ENCODE data around the gene ENTPD2.

GRCh38 chr9:137085920-137086530, 32.2 kb upstream of the ENTPD2 start:
- no peak for TF ChIP-seq CTCF (IDR thresholded peaks at IDR 0.05; ENCODE audit: low read depth, low read length, missing input control)
- no peak for TF ChIP-seq SP1 (IDR thresholded peaks at IDR 0.05)
- no peak for TF ChIP-seq YY1 (IDR thresholded peaks at IDR 0.05)
- TF ChIP-seq TAF1 (conservative IDR thresholded peaks at IDR 0.05) = no peak
- TF ChIP-seq JUND (IDR thresholded peaks at IDR 0.05) = no peak
- no peak for TF ChIP-seq MAX (IDR thresholded peaks at IDR 0.05)
- no peak for TF ChIP-seq GABPA (IDR thresholded peaks at IDR 0.05 in 1 of 2, conservative IDR thresholded peaks at IDR 0.05 in 1 of 2)
- no peak for TF ChIP-seq RAD21 (IDR thresholded peaks at IDR 0.05)
- TF ChIP-seq RXRA (IDR thresholded peaks at IDR 0.05) = no peak
- no peak for TF ChIP-seq ATF3 (IDR thresholded peaks at IDR 0.05)
- TF ChIP-seq REST (IDR thresholded peaks at IDR 0.05) = no peak
